ENCODE measurements around the gene SLC6A7. TPM values are rescaled to one million over a fixed set of nuclear protein-coding genes. Genes with fewer than 3 reads are reported as not detected.

Gene SLC6A7
- total and polyA plus RNA-seq, 8 donors: not detected

DNA sequence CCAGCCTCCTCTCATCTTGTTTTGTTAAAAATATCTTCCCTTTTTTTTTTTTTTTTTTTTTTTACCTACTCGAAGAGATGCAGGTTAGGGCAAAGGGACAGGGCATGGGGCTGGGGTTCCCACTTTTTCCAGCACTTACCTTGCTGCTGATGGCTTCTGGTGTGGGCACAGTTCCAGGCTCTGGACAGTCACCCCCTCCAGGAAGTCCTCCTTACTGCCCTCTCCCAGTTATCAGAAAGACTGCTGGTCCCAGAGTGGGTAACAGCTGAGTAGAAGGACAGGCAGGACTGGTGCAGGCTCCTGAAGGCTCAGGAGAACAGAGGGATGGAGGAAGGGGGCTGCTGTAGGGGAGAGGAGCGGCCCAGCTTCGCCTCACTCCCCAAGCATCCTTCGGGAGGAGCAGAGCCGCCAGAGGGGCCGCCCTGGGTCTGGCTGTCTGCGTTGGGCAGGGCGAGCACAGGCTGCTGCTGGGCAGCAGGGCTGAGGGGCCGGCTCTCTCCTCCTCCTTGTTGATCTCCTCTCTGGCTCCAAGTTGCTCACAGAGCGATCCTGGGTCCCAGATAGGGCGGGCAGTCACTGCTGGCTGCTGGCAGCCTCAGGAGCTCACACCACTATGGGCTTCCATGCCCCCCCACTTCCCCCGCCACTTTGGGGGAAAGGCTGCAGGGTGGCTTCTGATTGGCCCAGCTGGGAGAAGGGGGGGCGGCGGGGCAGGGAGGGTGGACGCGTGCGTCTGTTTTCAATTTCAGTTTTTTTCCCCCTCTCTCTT lies 34.4 kb upstream of the SLC6A7 start, which contains the start of gene PDGFRB:
Gene PDGFRB (minus strand): TSS at position 588 of the 769 bp plus-strand sequence. CDS start 18,798 bp downstream, outside the sequence.
- DNase-seq (peak in 5 of 6 donors; percentile 27 to 46 (median 43)), FAIRE-seq (no peak)

DNA sequence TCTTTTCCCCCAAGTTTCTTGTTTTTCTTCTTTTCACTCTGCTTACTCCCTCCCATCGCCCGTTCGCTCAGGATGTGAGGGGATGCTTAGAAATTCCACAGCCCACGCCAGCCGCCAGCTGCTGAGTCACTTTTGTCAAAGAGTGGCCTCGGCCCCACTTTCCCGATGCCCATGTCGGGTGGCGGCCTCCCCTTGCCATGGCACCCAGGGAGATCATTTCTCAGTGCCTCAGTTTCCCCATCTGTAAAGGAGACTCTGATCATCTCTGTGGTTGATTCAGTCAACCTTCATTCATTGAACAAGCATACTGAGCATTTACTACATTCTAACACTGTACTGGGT lies 33.9 kb upstream of the SLC6A7 start:
- no peaks in the 10 kb centered on the region for H3K27me3 ChIP-seq
- no peak for FAIRE-seq
- ATAC-seq: no peak
- intact Hi-C loops (cut with DNase I): no loop called here
- H3K36me3 ChIP-seq: no peaks in the 10 kb centered on the region
- H3K27ac ChIP-seq: peak overlapping the region in 1 of 4 donors; percentile 22
- no peaks in the 10 kb centered on the region for H3K4me1 ChIP-seq
- DNase-seq: no peak
- peak overlapping the region in 1 of 4 donors; percentile 29 for H3K4me3 ChIP-seq
- H3K9me3 ChIP-seq: no peaks in the 10 kb centered on the region
- TF ChIP-seq, protein P1, sequence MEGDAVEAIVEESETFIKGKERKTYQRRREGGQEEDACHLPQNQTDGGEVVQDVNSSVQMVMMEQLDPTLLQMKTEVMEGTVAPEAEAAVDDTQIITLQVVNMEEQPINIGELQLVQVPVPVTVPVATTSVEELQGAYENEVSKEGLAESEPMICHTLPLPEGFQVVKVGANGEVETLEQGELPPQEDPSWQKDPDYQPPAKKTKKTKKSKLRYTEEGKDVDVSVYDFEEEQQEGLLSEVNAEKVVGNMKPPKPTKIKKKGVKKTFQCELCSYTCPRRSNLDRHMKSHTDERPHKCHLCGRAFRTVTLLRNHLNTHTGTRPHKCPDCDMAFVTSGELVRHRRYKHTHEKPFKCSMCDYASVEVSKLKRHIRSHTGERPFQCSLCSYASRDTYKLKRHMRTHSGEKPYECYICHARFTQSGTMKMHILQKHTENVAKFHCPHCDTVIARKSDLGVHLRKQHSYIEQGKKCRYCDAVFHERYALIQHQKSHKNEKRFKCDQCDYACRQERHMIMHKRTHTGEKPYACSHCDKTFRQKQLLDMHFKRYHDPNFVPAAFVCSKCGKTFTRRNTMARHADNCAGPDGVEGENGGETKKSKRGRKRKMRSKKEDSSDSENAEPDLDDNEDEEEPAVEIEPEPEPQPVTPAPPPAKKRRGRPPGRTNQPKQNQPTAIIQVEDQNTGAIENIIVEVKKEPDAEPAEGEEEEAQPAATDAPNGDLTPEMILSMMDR (IDR thresholded peaks at IDR 0.05): no peak
- WGBS, 2 donors: 26 to 34% methylated on average over 9 of the region's 9 CpGs

More for the DNA sequence above, 34.4 kb upstream of the SLC6A7 start, which contains the start of gene PDGFRB:
- 27% methylated on average over 15 to 17 of the region's 17 CpGs for WGBS, 2 donors
- H3K36me3 ChIP-seq: no peaks in the 10 kb centered on the region
- no peaks in the 10 kb centered on the region for H3K4me1 ChIP-seq
- no peaks in the 10 kb centered on the region for H3K27me3 ChIP-seq
- peak within 1 kb of the TSS in 1 of 4 donors; percentile 22 for H3K27ac ChIP-seq
- H3K4me3 ChIP-seq: peak within 1 kb of the TSS in 2 of 4 donors; percentile 11 to 29
- intact Hi-C loops (cut with DNase I): no loop called here
- H3K9me3 ChIP-seq: no peaks in the 10 kb centered on the region
- peak; percentile 56 to 72 (median 66) for ATAC-seq
- TF ChIP-seq, protein P1 (IDR thresholded peaks at IDR 0.05): no peak

DNA sequence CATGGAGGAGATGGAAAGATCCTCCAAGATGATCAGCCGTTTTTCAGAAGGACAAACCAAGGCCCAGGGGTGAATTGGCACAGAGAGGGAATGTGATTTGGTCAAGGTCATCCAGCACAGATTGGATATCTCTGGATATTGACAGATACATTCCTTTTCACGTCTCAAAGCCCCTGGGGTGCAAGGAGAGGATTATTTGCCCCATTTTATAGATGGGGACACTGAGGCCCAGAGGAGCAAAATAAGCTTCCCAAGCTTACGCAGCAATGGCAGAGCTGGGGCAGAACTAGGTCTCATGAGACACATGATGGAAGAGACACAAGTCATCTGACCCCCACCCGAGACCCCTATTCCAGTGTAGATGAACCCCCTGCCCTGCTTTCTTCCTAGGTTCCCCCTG lies 33.3 kb upstream of the SLC6A7 start:
- DNase-seq: no peak
- no peak overlapping the region for H3K27ac ChIP-seq

DNA sequence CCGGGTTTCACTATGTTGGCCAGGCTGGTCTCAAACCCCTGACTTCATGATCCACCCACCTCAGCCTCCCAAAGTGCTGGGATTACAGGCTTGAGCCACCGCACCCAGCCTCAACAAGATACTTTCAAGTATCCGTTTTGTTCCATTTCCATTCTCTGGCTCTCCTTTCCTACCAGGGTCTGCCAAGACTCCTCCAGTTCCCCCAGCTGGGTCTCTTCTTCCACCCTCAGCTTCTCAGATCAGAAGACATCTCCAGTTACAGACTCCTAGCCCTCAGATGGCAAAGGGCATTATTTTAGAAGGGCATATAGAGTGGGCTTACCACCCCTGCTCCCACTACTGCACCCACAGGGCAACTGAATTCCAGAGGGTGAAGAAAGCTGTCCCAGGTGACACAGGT lies 32.7 kb upstream of the SLC6A7 start:
- H3K36me3 ChIP-seq: no peaks in the 10 kb centered on the region
- no peaks in the 10 kb centered on the region for H3K27me3 ChIP-seq
- H3K27ac ChIP-seq: no peak overlapping the region
- no peak overlapping the region for H3K4me3 ChIP-seq
- no peak for DNase-seq
- H3K4me1 ChIP-seq: no peaks in the 10 kb centered on the region
- no peak for FAIRE-seq
- ATAC-seq: no peak
- intact Hi-C loops (cut with DNase I): no loop called here
- whole genome bisulfite sequencing, 2 donors: 79 to 86% methylated on average over 3 of the region's 3 CpGs
- H3K9me3 ChIP-seq: no peaks in the 10 kb centered on the region
- TF ChIP-seq, protein P1 (IDR thresholded peaks at IDR 0.05): no peak

More for the DNA sequence above, 33.3 kb upstream of the SLC6A7 start:
- no peak for FAIRE-seq
- no peaks in the 10 kb centered on the region for H3K36me3 ChIP-seq
- no peaks in the 10 kb centered on the region for H3K27me3 ChIP-seq
- WGBS, 2 donors: 44 to 49% methylated on average over 4 of the region's 4 CpGs
- no peaks in the 10 kb centered on the region for H3K4me1 ChIP-seq
- H3K9me3 ChIP-seq: no peaks in the 10 kb centered on the region
- TF ChIP-seq, protein P1 (IDR thresholded peaks at IDR 0.05): no peak
- intact Hi-C loops (cut with DNase I): no loop called here
- ATAC-seq: no peak
- no peak overlapping the region for H3K4me3 ChIP-seq

Measured in pancreas (tissue), 10 donors.